Endothelial cell of umbilical vein (primary cell): ENCODE measurements around the gene APOBEC4. TPM values are rescaled to one million over a fixed set of nuclear protein-coding genes. Genes with fewer than 3 reads are reported as not detected.

ENCODE experiments used
- BruUV-seq: library from RNA; stranded (reverse); fragments of 400-500 nt; replicated peaks from 2 replicates; lab custom pipeline; 2021; lab: Mats Ljungman, UMichigan
- CTCF ChIA-PET: fragments of 300-600, 350-600 bp; sonication (Branson Sonifier 250); formaldehyde crosslinking; loops from one replicate; lab custom pipeline; 2021; ENCODE audit warnings: antibody characterized with exemption, inconsistent platforms; lab: Charles Lee
- POLR2A ChIA-PET: fragments of 300-600, 350-600 bp; sonication (Branson Sonifier 250); formaldehyde crosslinking; loops from one replicate; lab custom pipeline; 2021; ENCODE audit warnings: antibody characterized with exemption, inconsistent platforms; lab: Charles Lee
- DNase-seq: peaks from one replicate; pipeline ENCODE4 v3.0.0-alpha.2; 2011; ENCODE audit warnings: low read depth, low spot score
- FAIRE-seq: peaks from 2 replicates; lab custom pipeline; 2011; peaks lifted over from hg19 to GRCh38; lab: Jason Lieb, UNC
- H2AFZ ChIP-seq: 2 replicates; pipeline ENCODE4 v1.6.0; 2012; ENCODE audit warnings: low read depth, low read length, control low read depth, inconsistent platforms
- H3K27ac ChIP-seq: 2 replicates; pipeline ENCODE4 v1.5.1; 2011; ENCODE audit warnings: low read depth, mild to moderate bottlenecking, control low read depth, low read length, moderate library complexity; ENCODE audit not compliant: insufficient read depth
- H3K27me3 ChIP-seq, 2 experiments: 2 replicates each; pipeline versions ENCODE4 v1.6.0 to v1.6.1; 2011; ENCODE audit warnings: low read length in 2 of 2, mixed read lengths in 1 of 2; ENCODE audit not compliant: control insufficient read depth in 2 of 2, insufficient read depth in 2 of 2
- H3K36me3 ChIP-seq, 2 experiments: 2 replicates in 1 of 2; 3 replicates in 1 of 2; pipeline ENCODE4 v1.5.1; 2011; ENCODE audit warnings: low read length in 2 of 2, mild to moderate bottlenecking in 1 of 2, moderate library complexity in 1 of 2; ENCODE audit not compliant: control insufficient read depth in 2 of 2, insufficient read depth in 2 of 2; ENCODE audit errors: extremely low read depth in 1 of 2
- H3K4me1 ChIP-seq: 3 replicates; pipeline ENCODE4 v1.5.1; 2011; ENCODE audit warnings: mild to moderate bottlenecking, low read length; ENCODE audit not compliant: control insufficient read depth, insufficient read depth; ENCODE audit errors: extremely low read depth
- H3K4me2 ChIP-seq: 2 replicates; pipeline ENCODE4 v1.6.1; 2011; ENCODE audit warnings: low read length, control low read depth, mixed read lengths; ENCODE audit not compliant: insufficient read depth
- H3K4me3 ChIP-seq, 3 experiments: fragments of 200-600 bp in 1 of 3; sonication (generic), shearing (Covaris generic) in 1 of 3; replicated peaks in 1 of 3; 2 replicates each; pipeline ENCODE4 v1.5.1; 2011 to 2016; ENCODE audit warnings: control low read depth in 3 of 3, low read length in 3 of 3, mild to moderate bottlenecking in 2 of 3, inconsistent platforms in 1 of 3, low read depth in 1 of 3, moderate library complexity in 1 of 3; ENCODE audit not compliant: insufficient read depth in 1 of 3
- H3K79me2 ChIP-seq: 2 replicates; pipeline ENCODE4 v1.6.0; 2012; ENCODE audit warnings: low read length, inconsistent platforms; ENCODE audit not compliant: control insufficient read depth, insufficient read depth
- H3K9ac ChIP-seq: replicated peaks from 2 replicates; pipeline ENCODE3; 2011; ENCODE audit warnings: low read length, control low read depth; ENCODE audit not compliant: insufficient read depth; ENCODE audit errors: extremely low read depth
- H3K9me1 ChIP-seq: replicated peaks from 3 replicates; pipeline ENCODE4 v1.6.0; 2011; ENCODE audit warnings: mild to moderate bottlenecking, low read length; ENCODE audit not compliant: control insufficient read depth, insufficient read depth; ENCODE audit errors: extremely low read depth
- H3K9me3 ChIP-seq: replicated peaks from 2 replicates; pipeline ENCODE4 v1.5.1; 2012; ENCODE audit warnings: low read length, inconsistent platforms; ENCODE audit not compliant: control insufficient read depth, insufficient read depth
- H4K20me1 ChIP-seq: replicated peaks from 2 replicates; pipeline ENCODE3; 2011; ENCODE audit warnings: mild to moderate bottlenecking, low read length; ENCODE audit not compliant: control insufficient read depth, insufficient read depth; ENCODE audit errors: extremely low read depth
- EZH2 ChIP-seq: IDR thresholded peaks from 2 replicates; pipeline ENCODE4 v1.6.1; 2012; ENCODE audit warnings: borderline replicate concordance, low read depth, mild to moderate bottlenecking, moderate library complexity, low read length, inconsistent platforms; ENCODE audit not compliant: severe bottlenecking
- FOS ChIP-seq: IDR thresholded peaks from 2 replicates; pipeline ENCODE4 v1.6.1; 2011; ENCODE audit warnings: mild to moderate bottlenecking, low read length, moderate library complexity, borderline replicate concordance; ENCODE audit not compliant: insufficient read depth
- MYC ChIP-seq: IDR thresholded peaks from one replicate; pipeline ENCODE4 v1.6.1; 2011; ENCODE audit warnings: mild to moderate bottlenecking, low read depth, low read length
- POLR2AphosphoS5 ChIP-seq: IDR thresholded peaks from 2 replicates; pipeline ENCODE4 v1.6.1; 2012; ENCODE audit warnings: low read depth, mild to moderate bottlenecking, control low read depth, low read length, moderate library complexity; ENCODE audit not compliant: insufficient read depth
- dilution Hi-C: fragments of 300-500 bp; cut with MboI; formaldehyde crosslinking; loops from one replicate; pipeline ENCODE4 v1.15.0; 2019; ENCODE audit warnings: low sequenced_read_pairs; ENCODE audit not compliant: extremely low pct_ligation_motif_present
- intact Hi-C: fragments of 100-400 bp; cut with micrococcal nuclease; formaldehyde crosslinking; loops from one replicate; pipeline ENCODE4 v1.10.0; 2022
- polyA plus RNA-seq, 4 experiments: library from polyadenylated mRNA; depleted of rRNA in 3 of 4; stranded (reverse) in 3 of 4; unstranded in 1 of 4; fragments of >200 nt; gene quantifications; 2 replicates each; pipeline versions ENCODE4 v1.2.1 to v1.2.3, GENCODE V29; 2011 to 2012; ENCODE audit warnings: missing spikeins in 1 of 4
- total RNA-seq: library from RNA; stranded (reverse); gene quantifications from 2 replicates; pipeline ENCODE4 v1.2.3, GENCODE V29; 2021
- TF ChIP-seq, protein P1 (sequence below): IDR thresholded peaks from 2 replicates; pipeline ENCODE4 v1.6.1; 2011; ENCODE audit not compliant: insufficient read depth, insufficient read length
- TF ChIP-seq, protein P2 (sequence below), 2 donors: IDR thresholded peaks; 1 replicate in 1 of 2; 2 replicates in 1 of 2; pipeline ENCODE4 v1.5.1; 2011; ENCODE audit warnings: low read length in 2 of 2, mild to moderate bottlenecking in 2 of 2, moderate library complexity in 2 of 2, control low read depth in 1 of 2, inconsistent platforms in 1 of 2, low read depth in 1 of 2; ENCODE audit not compliant: insufficient read depth in 1 of 2; ENCODE audit errors: extremely low read depth in 1 of 2

Gene APOBEC4
- total and polyA plus RNA-seq, 2 donors (not counting 3 experiments of a cell fraction or from before 2014, with no cell fraction given): not detected

DNA sequence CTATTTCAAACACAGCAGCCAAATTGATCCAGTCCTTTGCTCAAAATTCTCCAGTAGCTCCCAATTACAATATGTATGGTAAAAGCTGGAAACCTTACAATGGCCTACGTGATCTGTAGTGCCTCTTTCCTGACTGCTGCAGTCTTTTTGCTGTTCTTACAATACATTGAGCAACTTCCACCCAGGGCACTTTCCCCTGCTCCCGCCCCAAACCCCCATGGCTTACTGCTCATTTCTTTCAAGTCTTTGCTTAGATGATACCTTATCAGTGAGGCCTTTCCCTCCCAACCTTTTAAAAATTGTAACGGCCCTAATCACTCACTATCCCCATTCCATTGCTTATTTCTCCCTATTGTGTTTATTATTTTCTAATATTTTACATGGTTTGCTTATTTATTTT, 43.9 kb upstream of the APOBEC4 start:
- DNase-seq (no peak), FAIRE-seq (no peak)
- Histone ChIP-seq H2AFZ (no peak overlapping the region), H3K4me2 (no peak overlapping the region), H3K4me3 (no peak overlapping the region), H3K79me2 (no peaks in the 10 kb centered on the region), H3K36me3 (no peaks in the 10 kb centered on the region), H4K20me1 (no peaks in the 10 kb centered on the region), H3K9me3 (no peaks in the 10 kb centered on the region), H3K9me1 (no peaks in the 10 kb centered on the region), H3K27me3 (no peaks in the 10 kb centered on the region), H3K9ac (no peak overlapping the region), H3K4me1 (peaks cover 14% of the 10 kb centered on the region), H3K27ac (no peak overlapping the region)
- ChIA-PET CTCF (no interaction called here), POLR2A (no interaction called here)
- no TSS peak for BruUV-seq
- intact Hi-C loops: no loop called here
- dilution Hi-C loops: no loop called here
- TF ChIP-seq, protein P1, sequence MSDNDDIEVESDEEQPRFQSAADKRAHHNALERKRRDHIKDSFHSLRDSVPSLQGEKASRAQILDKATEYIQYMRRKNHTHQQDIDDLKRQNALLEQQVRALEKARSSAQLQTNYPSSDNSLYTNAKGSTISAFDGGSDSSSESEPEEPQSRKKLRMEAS: no peak
- TF ChIP-seq POLR2AphosphoS5 (no peak), EZH2 (no peak)

DNA sequence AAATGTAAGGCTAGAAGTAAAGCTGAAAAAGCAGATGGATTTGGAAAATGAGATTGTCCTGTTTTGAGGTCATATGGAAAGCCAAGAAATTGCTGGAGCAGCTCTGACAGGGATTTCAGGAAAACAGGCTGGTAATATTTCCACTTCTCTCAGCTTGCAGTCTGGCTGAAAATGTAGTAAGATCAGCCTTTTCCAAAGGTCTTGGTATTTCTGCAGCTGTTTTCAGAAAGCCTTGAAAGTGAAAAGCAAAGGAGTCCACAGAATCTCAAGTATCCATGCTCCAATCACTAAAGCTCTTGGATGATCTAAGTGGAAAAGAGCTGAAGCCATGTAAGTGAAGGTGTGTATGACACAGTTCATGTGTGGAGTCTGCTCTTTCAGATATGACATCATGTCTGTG, 41.6 kb upstream of the APOBEC4 start:
- no peak overlapping the region for H3K27ac ChIP-seq
- DNase-seq (no peak), FAIRE-seq (no peak)
- no peak overlapping the region for H2AFZ ChIP-seq
- dilution Hi-C loops: no loop called here
- no peak overlapping the region for H3K4me3 ChIP-seq
- ChIA-PET POLR2A (no interaction called here), CTCF (interaction anchor here (1.0 to 3.5 kb wide), 4 partner anchors 8 to 220 kb away, joined by 3 to 39 read pairs (median 8); no protein-coding TSS in a partner anchor)
- no peak for TF ChIP-seq FOS
- TF ChIP-seq, protein P2, sequence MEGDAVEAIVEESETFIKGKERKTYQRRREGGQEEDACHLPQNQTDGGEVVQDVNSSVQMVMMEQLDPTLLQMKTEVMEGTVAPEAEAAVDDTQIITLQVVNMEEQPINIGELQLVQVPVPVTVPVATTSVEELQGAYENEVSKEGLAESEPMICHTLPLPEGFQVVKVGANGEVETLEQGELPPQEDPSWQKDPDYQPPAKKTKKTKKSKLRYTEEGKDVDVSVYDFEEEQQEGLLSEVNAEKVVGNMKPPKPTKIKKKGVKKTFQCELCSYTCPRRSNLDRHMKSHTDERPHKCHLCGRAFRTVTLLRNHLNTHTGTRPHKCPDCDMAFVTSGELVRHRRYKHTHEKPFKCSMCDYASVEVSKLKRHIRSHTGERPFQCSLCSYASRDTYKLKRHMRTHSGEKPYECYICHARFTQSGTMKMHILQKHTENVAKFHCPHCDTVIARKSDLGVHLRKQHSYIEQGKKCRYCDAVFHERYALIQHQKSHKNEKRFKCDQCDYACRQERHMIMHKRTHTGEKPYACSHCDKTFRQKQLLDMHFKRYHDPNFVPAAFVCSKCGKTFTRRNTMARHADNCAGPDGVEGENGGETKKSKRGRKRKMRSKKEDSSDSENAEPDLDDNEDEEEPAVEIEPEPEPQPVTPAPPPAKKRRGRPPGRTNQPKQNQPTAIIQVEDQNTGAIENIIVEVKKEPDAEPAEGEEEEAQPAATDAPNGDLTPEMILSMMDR (IDR thresholded peaks at IDR 0.05; ENCODE audit: extremely low read depth in 1 of 2, insufficient read depth in 1 of 2, low read depth in 1 of 2, low read length in 2 of 2): no peak
- TF ChIP-seq POLR2AphosphoS5: no peak
- TF ChIP-seq, protein P1: no peak
- TF ChIP-seq EZH2: no peak
- no peak for TF ChIP-seq MYC
- H3K4me1 ChIP-seq: peaks cover 14% of the 10 kb centered on the region
- BruUV-seq: no TSS peak
- H3K9me3 ChIP-seq: no peaks in the 10 kb centered on the region
- H3K4me2 ChIP-seq: no peak overlapping the region
- H3K9me1 ChIP-seq: no peaks in the 10 kb centered on the region
- no peaks in the 10 kb centered on the region for H3K27me3 ChIP-seq
- no peaks in the 10 kb centered on the region for H3K79me2 ChIP-seq
- intact Hi-C loops: no loop called here
- H3K36me3 ChIP-seq: no peaks in the 10 kb centered on the region
- H4K20me1 ChIP-seq: no peaks in the 10 kb centered on the region
- H3K9ac ChIP-seq: no peak overlapping the region
